Neural crest cell (in vitro differentiated cells): Measurements from ENCODE around the gene ETV6. TPM values are rescaled to one million over a fixed set of nuclear protein-coding genes. Genes with fewer than 3 reads are reported as not detected.

Experiments
- DNase-seq: peaks from one replicate; pipeline ENCODE4 v3.0.0; 2021; ENCODE audit warnings: low read depth, mixed read lengths, low spot score
- H3K27ac Mint-ChIP-seq: one replicate; pipeline ENCODE4 v1.8.0; 2021; ENCODE audit warnings: mild to moderate bottlenecking, mixed read lengths; ENCODE audit not compliant: unreplicated experiment
- H3K27me3 Mint-ChIP-seq: 2 replicates; pipeline ENCODE4 v1.8.0; 2021; ENCODE audit warnings: low read depth, mild to moderate bottlenecking, mixed read lengths
- H3K36me3 Mint-ChIP-seq: 2 replicates; pipeline ENCODE4 v1.8.0; 2021; ENCODE audit warnings: low read depth, mild to moderate bottlenecking, mixed read lengths
- H3K4me1 Mint-ChIP-seq: 2 replicates; pipeline ENCODE4 v1.8.0; 2021; ENCODE audit warnings: mixed read lengths
- H3K4me3 Mint-ChIP-seq: one replicate; pipeline ENCODE4 v1.8.0; 2021; ENCODE audit warnings: mild to moderate bottlenecking, mixed read lengths
- H3K9me3 Mint-ChIP-seq: 2 replicates; pipeline ENCODE4 v1.8.0; 2021; ENCODE audit warnings: mixed read lengths
- CTCF ChIP-seq: fragments of 200-600 bp; sonication (generic); conservative IDR thresholded peaks from 2 replicates; pipeline ENCODE4 v1.5.0; 2021; ENCODE audit warnings: antibody characterized with exemption, mild to moderate bottlenecking
- total RNA-seq: library from RNA; stranded (reverse); gene quantifications from 2 replicates; pipeline ENCODE4 v1.2.1, GENCODE V29; 2021

Gene ETV6
- total RNA-seq, 1 donor from 2014 or later, result 18.7 TPM

- H3K4me1 Mint-ChIP-seq, result no peaks in the 10 kb centered on the region
These were observed 34.0 kb upstream of the ETV6 start for GRCh38 chr12:11615481-11615880.

GRCh38 chr12:11618046-11618445, 31.4 kb upstream of the ETV6 start:
- H3K9me3 Mint-ChIP-seq, result no peaks in the 10 kb centered on the region
- H3K27me3 Mint-ChIP-seq, result no peaks in the 10 kb centered on the region
- no peak overlapping the region for H3K4me3 Mint-ChIP-seq
- TF ChIP-seq CTCF, result no peak
- H3K27ac Mint-ChIP-seq, result no peak overlapping the region
- H3K36me3 Mint-ChIP-seq, result no peaks in the 10 kb centered on the region
- H3K4me1 Mint-ChIP-seq, result no peaks in the 10 kb centered on the region
- no peak for DNase-seq

More at GRCh38 chr12:11615481-11615880, 34.0 kb upstream of the ETV6 start:
- no peaks in the 10 kb centered on the region for H3K36me3 Mint-ChIP-seq
- TF ChIP-seq CTCF, result no peak
- no peaks in the 10 kb centered on the region for H3K27me3 Mint-ChIP-seq
- no peak overlapping the region for H3K27ac Mint-ChIP-seq
- no peak overlapping the region for H3K4me3 Mint-ChIP-seq
- DNase-seq, result no peak
- no peaks in the 10 kb centered on the region for H3K9me3 Mint-ChIP-seq

- Mint-ChIP-seq H3K4me1 (no peaks in the 10 kb centered on the region), H3K27me3 (no peaks in the 10 kb centered on the region), H3K36me3 (no peaks in the 10 kb centered on the region), H3K4me3 (no peak overlapping the region), H3K27ac (no peak overlapping the region), H3K9me3 (no peaks in the 10 kb centered on the region)
- DNase-seq, result no peak
- TF ChIP-seq CTCF, result no peak
These were observed 27.6 kb upstream of the ETV6 start for GRCh38 chr12:11621797-11622423.

GRCh38 chr12:11622876-11623281, 26.6 kb upstream of the ETV6 start:
- DNase-seq, result no peak
- no peaks in the 10 kb centered on the region for H3K27me3 Mint-ChIP-seq
- H3K4me1 Mint-ChIP-seq, result no peaks in the 10 kb centered on the region
- no peak overlapping the region for H3K27ac Mint-ChIP-seq
- no peak for TF ChIP-seq CTCF
- H3K9me3 Mint-ChIP-seq, result no peaks in the 10 kb centered on the region
- H3K36me3 Mint-ChIP-seq, result no peaks in the 10 kb centered on the region
- no peak overlapping the region for H3K4me3 Mint-ChIP-seq

GRCh38 chr12:11623382-11623781, 26.1 kb upstream of the ETV6 start:
- Mint-ChIP-seq H3K36me3 (no peaks in the 10 kb centered on the region), H3K4me1 (no peaks in the 10 kb centered on the region)

More at GRCh38 chr12:11623382-11623781, 26.1 kb upstream of the ETV6 start:
- Mint-ChIP-seq H3K4me3 (no peak overlapping the region), H3K27me3 (no peaks in the 10 kb centered on the region), H3K27ac (no peak overlapping the region), H3K9me3 (no peaks in the 10 kb centered on the region)
- no peak for TF ChIP-seq CTCF
- no peak for DNase-seq
